ENCODE measurements around the gene APPL1. TPM values are rescaled to one million over a fixed set of nuclear protein-coding genes. Genes with fewer than 3 reads are reported as not detected.

The APPL1 gene
- total RNA-seq, 1 experiment from 2014 or later: 35.4 TPM

DNA sequence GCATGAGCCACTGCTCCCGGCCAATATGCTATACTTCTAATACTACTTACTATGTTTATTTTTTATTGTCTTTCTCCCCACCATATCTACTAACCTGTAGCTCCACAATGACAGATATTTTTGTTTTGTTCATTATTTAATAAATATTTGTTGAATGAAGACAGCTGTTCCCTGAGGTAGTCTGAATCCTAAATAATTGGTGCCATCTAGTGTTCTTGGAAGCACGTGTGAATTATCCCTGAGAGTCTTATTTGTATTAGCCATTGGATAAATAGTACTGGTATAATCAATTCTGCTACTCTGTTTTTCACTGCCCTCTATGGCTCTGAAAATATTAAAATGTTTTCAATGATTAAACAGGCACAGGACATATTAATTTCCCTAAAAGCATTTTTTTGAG lies 5.6 kb upstream of the APPL1 start:
- H3K27me3 Mint-ChIP-seq (ENCODE audit: insufficient read depth, unreplicated experiment): no peaks in the 10 kb centered on the region
- BruUV-seq (replicated peaks): no TSS peak
- intact Hi-C loops (cut with micrococcal nuclease): loop anchor here (1.0 to 5.0 kb wide), 4 partner anchors 52 to 520 kb away; no protein-coding TSS in a partner anchor

GRCh38 chr3:57224856-57225255 lies 2.7 kb upstream of the APPL1 start:
- H3K4me1 Mint-ChIP-seq (ENCODE audit: insufficient read depth, unreplicated experiment): peaks cover 11% of the 10 kb centered on the region
- TF ChIP-seq CTCF (IDR thresholded peaks at IDR 0.05; ENCODE audit: unreplicated experiment): no peak
- H3K27ac Mint-ChIP-seq (ENCODE audit: low read depth, unreplicated experiment): no peak overlapping the region
- no peak overlapping the region for H3K4me3 Mint-ChIP-seq (ENCODE audit: unreplicated experiment)
- BruUV-seq (replicated peaks): no TSS peak
- intact Hi-C loops (cut with micrococcal nuclease): loop anchor here (5.0 kb wide), 2 partner anchors 218 to 523 kb away; no protein-coding TSS in a partner anchor
- POLR2A ChIA-PET: interaction anchor here (1.7 kb wide), 1 partner anchor 55 kb away, joined by 3 read pairs; no protein-coding TSS in a partner anchor
- CTCF ChIA-PET: interaction anchor here (0.5 to 4.7 kb wide), 6 partner anchors 56 to 297 kb away, joined by 3 to 53 read pairs (median 4); no protein-coding TSS in a partner anchor
- no peaks in the 10 kb centered on the region for H3K9me3 Mint-ChIP-seq (ENCODE audit: unreplicated experiment)
- DNase-seq (ENCODE audit: unreplicated experiment): no peak
- no peaks in the 10 kb centered on the region for H3K36me3 Mint-ChIP-seq (ENCODE audit: insufficient read depth, unreplicated experiment)
- H3K27me3 Mint-ChIP-seq (ENCODE audit: insufficient read depth, unreplicated experiment): no peaks in the 10 kb centered on the region

More for the DNA sequence above, 5.6 kb upstream of the APPL1 start:
- CTCF ChIA-PET: interaction anchor here (0.6 to 4.7 kb wide), 34 partner anchors 9 to 497 kb away, joined by 3 to 53 read pairs (median 4); partner anchors contain the start of genes ARHGEF3 and HESX1
- peak; percentile 39 for DNase-seq (ENCODE audit: unreplicated experiment)
- Mint-ChIP-seq H3K9me3 (ENCODE audit: unreplicated experiment) (no peaks in the 10 kb centered on the region), H3K4me3 (ENCODE audit: unreplicated experiment) (no peak overlapping the region), H3K27ac (ENCODE audit: low read depth, unreplicated experiment) (no peak overlapping the region), H3K36me3 (ENCODE audit: insufficient read depth, unreplicated experiment) (no peaks in the 10 kb centered on the region), H3K4me1 (ENCODE audit: insufficient read depth, unreplicated experiment) (peaks cover 5% of the 10 kb centered on the region)
- peak; percentile 40 for TF ChIP-seq CTCF (IDR thresholded peaks at IDR 0.05; ENCODE audit: unreplicated experiment)
- POLR2A ChIA-PET: interaction anchor here (0.7 to 1.0 kb wide), 4 partner anchors 51 to 226 kb away, joined by 3 read pairs; no protein-coding TSS in a partner anchor

DNA sequence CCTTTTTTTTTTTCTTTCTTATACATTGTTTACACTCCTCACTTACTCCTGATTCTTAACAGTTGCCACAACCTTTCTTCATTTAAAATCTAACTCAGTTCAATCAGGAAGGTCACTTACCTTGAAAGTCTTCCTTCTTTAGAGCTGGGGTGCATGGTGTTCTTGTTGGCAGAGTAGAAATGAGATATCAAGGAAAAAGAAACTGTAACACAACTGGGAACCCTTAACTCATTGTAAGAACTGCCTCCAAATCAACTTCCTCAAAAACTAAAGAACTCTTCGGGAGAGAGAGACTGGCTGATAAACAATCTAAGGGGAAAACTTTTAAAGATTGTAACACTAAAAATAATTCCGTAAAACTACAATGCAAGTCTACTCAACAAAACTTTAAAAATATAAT lies 1.4 kb upstream of the APPL1 start:
- intact Hi-C loops (cut with micrococcal nuclease): loop anchor here (5.0 kb wide), 1 partner anchor 219 kb away; no protein-coding TSS in a partner anchor
- no peak for TF ChIP-seq CTCF (IDR thresholded peaks at IDR 0.05; ENCODE audit: unreplicated experiment)
- Mint-ChIP-seq H3K4me3 (ENCODE audit: unreplicated experiment) (no peak overlapping the region), H3K9me3 (ENCODE audit: unreplicated experiment) (no peaks in the 10 kb centered on the region), H3K27me3 (ENCODE audit: insufficient read depth, unreplicated experiment) (no peaks in the 10 kb centered on the region), H3K27ac (ENCODE audit: low read depth, unreplicated experiment) (no peak overlapping the region), H3K4me1 (ENCODE audit: insufficient read depth, unreplicated experiment) (peaks cover 11% of the 10 kb centered on the region), H3K36me3 (ENCODE audit: insufficient read depth, unreplicated experiment) (no peaks in the 10 kb centered on the region)
- BruUV-seq (replicated peaks): no TSS peak
- POLR2A ChIA-PET: interaction anchor here (0.6 to 3.6 kb wide), 15 partner anchors 11 to 465 kb away, joined by 3 to 33 read pairs (median 4); partner anchors contain the start of genes ARF4, HESX1 and PDE12
- DNase-seq (ENCODE audit: unreplicated experiment): no peak
- CTCF ChIA-PET: interaction anchor here (0.6 to 3.0 kb wide), 5 partner anchors 25 to 230 kb away, joined by 3 to 18 read pairs (median 9); no protein-coding TSS in a partner anchor

DNA sequence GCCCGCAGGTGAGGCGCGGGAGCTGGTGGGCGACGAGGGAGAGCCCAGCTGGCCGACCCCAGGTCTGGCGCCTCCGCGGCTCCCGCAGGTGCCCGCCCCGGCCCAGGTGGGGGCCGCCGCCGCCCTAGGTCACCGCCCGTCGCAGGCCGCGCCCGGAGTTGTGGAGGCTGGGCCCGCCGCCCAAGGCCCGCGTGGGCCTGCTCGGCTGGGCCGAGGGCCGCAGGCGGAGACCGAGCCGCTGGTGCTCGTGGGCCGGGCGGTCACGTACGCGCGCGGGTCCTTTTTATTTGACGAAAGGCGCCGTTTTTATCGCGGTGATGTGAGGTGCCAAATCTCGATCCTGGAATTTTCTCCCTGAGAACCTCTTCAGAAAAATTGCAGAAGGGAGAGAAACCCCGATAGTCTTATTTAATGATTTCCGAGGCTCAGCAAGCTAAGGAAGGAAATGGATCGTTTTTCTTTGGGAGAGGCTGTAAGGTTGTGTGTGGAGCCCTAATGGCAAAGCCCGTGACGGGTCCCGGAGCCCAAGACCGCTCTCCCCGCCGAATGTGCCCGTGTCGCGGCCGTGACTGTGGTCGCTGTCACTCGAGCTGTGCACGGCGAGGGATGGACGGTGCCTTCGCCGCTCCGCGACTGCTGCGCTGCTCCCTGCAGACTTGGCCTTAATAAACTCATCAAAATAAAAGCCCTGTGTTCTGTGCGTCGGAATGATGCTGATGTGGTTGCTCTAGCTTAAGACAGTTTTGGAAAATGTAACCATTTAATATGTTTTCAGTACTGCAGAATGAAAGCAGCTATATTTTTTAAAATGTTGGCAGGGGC lies 612 bp downstream of the APPL1 start:
- H3K9me3 Mint-ChIP-seq (ENCODE audit: unreplicated experiment): no peaks in the 10 kb centered on the region
- intact Hi-C loops (cut with micrococcal nuclease): loop anchor here (5.0 kb wide), 1 partner anchor 221 kb away; no protein-coding TSS in a partner anchor
- peak overlapping the region; percentile 35 for H3K27ac Mint-ChIP-seq (ENCODE audit: low read depth, unreplicated experiment)
- peaks cover 11% of the 10 kb centered on the region for H3K4me1 Mint-ChIP-seq (ENCODE audit: insufficient read depth, unreplicated experiment)
- no TSS peak for BruUV-seq (replicated peaks)
- no peaks in the 10 kb centered on the region for H3K27me3 Mint-ChIP-seq (ENCODE audit: insufficient read depth, unreplicated experiment)
- POLR2A ChIA-PET: interaction anchor here (0.6 to 3.6 kb wide), 31 partner anchors 8 to 805 kb away, joined by 3 to 33 read pairs (median 4); partner anchors contain the start of genes ARF4, PDE12, SPATA12 and TASOR
- no peak for TF ChIP-seq CTCF (IDR thresholded peaks at IDR 0.05; ENCODE audit: unreplicated experiment)
- H3K36me3 Mint-ChIP-seq (ENCODE audit: insufficient read depth, unreplicated experiment): no peaks in the 10 kb centered on the region
- peak; percentile 49 for DNase-seq (ENCODE audit: unreplicated experiment)
- CTCF ChIA-PET: interaction anchor here (0.6 to 3.0 kb wide), 6 partner anchors 25 to 1961 kb away, joined by 3 to 18 read pairs (median 6); no protein-coding TSS in a partner anchor
- peak overlapping the region; percentile 84 for H3K4me3 Mint-ChIP-seq (ENCODE audit: unreplicated experiment)
